Breast epithelium (tissue), 3 donors: Measurements from ENCODE around the gene CNNM2.

Experiments
- POLR2A ChIP-seq: fragments of 450-650 bp; IDR thresholded peaks from one replicate; pipeline ENCODE4 v1.6.1; 2016; ENCODE audit warnings: antibody characterized with exemption, mild to moderate bottlenecking, moderate library complexity
- POLR2AphosphoS5 ChIP-seq, 3 donors: sonication (generic); formaldehyde crosslinking; IDR thresholded peaks; one replicate each; pipeline ENCODE4 v1.6.1; 2017; ENCODE audit warnings: antibody characterized with exemption in 3 of 3
- TF ChIP-seq, protein P1 (sequence below), 3 donors: fragments of 450-650 bp; IDR thresholded peaks; one replicate each; pipeline ENCODE4 v1.5.1; 2016 to 2017; ENCODE audit warnings: antibody characterized with exemption in 3 of 3, mild to moderate bottlenecking in 3 of 3, moderate library complexity in 3 of 3

DNA sequence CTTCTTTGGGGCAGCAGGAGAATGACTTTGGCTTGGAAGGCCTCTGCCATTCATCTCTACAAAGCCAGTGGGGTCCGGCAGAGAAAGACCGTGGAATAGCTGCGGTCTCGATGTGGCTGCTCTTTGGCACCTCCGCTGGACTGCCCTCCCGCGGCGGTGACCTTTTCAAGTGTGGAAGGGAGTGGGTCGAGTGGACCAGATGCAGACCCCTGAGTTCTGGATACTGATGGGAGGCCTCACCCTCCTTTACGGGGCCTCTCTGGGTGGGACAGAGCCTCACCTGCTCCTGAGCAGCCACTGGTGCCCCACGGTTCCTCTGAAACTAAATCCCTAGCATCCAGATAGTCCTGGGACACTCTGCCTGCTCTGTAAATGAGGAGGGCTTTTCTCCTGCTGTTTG lies 161.9 kb downstream of the CNNM2 start:
- TF ChIP-seq, protein P1, sequence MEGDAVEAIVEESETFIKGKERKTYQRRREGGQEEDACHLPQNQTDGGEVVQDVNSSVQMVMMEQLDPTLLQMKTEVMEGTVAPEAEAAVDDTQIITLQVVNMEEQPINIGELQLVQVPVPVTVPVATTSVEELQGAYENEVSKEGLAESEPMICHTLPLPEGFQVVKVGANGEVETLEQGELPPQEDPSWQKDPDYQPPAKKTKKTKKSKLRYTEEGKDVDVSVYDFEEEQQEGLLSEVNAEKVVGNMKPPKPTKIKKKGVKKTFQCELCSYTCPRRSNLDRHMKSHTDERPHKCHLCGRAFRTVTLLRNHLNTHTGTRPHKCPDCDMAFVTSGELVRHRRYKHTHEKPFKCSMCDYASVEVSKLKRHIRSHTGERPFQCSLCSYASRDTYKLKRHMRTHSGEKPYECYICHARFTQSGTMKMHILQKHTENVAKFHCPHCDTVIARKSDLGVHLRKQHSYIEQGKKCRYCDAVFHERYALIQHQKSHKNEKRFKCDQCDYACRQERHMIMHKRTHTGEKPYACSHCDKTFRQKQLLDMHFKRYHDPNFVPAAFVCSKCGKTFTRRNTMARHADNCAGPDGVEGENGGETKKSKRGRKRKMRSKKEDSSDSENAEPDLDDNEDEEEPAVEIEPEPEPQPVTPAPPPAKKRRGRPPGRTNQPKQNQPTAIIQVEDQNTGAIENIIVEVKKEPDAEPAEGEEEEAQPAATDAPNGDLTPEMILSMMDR (IDR thresholded peaks at IDR 0.05), result no peak
- TF ChIP-seq POLR2A (no peak), POLR2AphosphoS5 (IDR thresholded peaks at IDR 0.05) (no peak)
